ENCODE measurements around the gene TBC1D10A. TPM values are rescaled to one million over a fixed set of nuclear protein-coding genes. Genes with fewer than 3 reads are reported as not detected.

TBC1D10A gene
- total RNA-seq, 4 donors from 2014 or later, result 18.4 to 25.9 (median 20.8) TPM

DNA sequence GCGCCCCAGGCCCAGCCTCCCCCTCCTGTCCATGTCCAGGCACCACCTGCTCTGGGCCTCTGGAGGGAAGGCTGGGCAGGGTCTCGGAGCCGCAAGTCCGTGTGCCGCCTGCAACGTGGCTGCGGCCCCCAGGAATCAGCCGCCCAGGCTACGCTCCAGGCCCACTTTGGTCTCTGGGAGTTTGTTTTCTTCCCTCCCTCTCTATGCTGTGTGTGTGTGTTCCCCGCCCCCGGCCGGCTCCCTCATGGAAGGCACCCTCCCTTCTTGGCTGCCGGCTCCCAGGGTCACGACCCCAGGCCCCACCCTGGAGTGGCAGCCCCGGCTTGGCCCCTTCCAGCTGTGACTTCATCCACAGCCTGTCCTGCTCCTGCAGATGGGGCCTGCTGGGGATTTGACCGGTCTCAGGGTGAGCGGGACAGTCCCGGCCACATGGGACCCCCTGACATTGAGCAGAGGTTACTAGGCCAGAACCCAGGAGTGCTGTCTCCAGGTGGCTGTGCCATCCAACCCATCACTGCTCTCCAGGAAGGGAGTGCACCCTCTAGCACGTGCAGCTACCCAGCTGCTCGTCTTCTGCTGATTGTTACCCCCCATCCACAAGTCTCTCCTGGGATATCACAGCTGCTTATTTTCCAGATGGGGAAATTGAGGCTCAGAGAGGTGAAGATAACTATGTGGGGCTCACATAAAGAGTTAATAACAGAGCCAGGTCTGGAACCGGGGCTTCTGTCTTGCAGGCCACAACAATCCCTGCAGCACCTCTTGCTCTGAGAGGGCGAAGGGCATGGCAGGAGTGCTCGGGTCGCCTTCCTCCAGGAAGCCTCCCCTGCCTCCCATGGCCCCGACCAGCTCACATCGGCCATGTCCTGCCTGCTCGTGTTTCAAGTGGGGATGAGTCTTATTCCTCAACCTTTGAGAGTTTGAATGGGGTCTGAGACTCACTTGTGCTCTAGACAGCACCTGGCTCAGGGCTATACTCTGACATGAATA, 77.4 kb downstream of the TBC1D10A start:
- no peak overlapping the region for H3K4me3 ChIP-seq
- peak overlapping the region in 1 of 4 donors; percentile 1 for H3K27ac ChIP-seq
- TF ChIP-seq, protein P1, sequence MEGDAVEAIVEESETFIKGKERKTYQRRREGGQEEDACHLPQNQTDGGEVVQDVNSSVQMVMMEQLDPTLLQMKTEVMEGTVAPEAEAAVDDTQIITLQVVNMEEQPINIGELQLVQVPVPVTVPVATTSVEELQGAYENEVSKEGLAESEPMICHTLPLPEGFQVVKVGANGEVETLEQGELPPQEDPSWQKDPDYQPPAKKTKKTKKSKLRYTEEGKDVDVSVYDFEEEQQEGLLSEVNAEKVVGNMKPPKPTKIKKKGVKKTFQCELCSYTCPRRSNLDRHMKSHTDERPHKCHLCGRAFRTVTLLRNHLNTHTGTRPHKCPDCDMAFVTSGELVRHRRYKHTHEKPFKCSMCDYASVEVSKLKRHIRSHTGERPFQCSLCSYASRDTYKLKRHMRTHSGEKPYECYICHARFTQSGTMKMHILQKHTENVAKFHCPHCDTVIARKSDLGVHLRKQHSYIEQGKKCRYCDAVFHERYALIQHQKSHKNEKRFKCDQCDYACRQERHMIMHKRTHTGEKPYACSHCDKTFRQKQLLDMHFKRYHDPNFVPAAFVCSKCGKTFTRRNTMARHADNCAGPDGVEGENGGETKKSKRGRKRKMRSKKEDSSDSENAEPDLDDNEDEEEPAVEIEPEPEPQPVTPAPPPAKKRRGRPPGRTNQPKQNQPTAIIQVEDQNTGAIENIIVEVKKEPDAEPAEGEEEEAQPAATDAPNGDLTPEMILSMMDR (IDR thresholded peaks at IDR 0.05), result no peak
- TF ChIP-seq POLR2A (IDR thresholded peaks at IDR 0.05), result no peak
- no peak for DNase-seq
- H3K9me3 ChIP-seq, result no peaks in the 10 kb centered on the region
- no peaks in the 10 kb centered on the region for H3K36me3 ChIP-seq
- no peaks in the 10 kb centered on the region for H3K27me3 ChIP-seq
- peaks cover 4 to 63% (median 6%) of the 10 kb centered on the region in 4 donors for H3K4me1 ChIP-seq

DNA sequence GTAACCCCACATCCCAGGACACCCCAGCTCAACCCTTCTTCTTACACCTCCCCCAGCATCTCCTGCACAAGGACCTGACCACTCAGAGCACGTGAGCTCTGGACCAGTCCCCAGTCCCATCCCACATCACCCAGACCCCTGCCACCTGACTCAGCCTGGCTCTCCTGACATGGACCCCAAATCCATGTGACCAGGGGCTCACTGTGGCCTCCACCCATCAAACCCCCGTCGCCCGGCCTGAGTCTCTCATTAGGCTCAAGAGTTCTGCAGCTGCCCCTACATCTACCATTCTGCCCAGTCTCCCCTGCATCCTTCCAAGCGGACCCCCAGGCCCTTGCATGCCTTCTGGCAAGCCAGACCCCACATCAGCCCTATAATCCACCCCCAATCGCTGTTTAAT, 78.3 kb downstream of the TBC1D10A start:
- Histone ChIP-seq H3K27me3 (no peaks in the 10 kb centered on the region), H3K36me3 (no peaks in the 10 kb centered on the region)
- no peak for DNase-seq

DNA sequence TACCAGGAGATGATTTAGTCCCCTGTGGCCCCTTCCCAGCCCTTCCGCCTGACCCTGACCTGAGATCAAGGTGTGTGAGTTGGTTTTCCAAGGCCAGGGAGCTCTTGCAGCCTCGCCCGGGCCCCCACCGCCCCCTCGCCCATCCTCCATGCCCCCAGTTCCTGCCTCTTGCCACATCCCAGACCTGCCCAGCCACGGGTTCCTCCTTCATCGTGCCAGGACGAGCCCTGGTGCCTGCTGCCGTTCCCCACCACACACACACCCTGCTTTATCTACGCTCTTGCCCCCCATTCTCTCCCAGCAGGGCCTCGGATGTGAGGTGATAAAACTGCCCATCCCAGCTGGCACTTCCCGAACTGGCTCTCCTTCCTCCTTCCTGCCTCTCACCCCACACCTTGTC, 78.8 kb downstream of the TBC1D10A start:
- TF ChIP-seq POLR2A (IDR thresholded peaks at IDR 0.05), result no peak
- TF ChIP-seq, protein P1 (IDR thresholded peaks at IDR 0.05), result no peak
- Histone ChIP-seq H3K27me3 (no peaks in the 10 kb centered on the region), H3K4me1 (peaks cover 2 to 50% (median 5%) of the 10 kb centered on the region in 4 donors), H3K4me3 (peak overlapping the region in 1 of 4 donors; percentile 62), H3K9me3 (no peaks in the 10 kb centered on the region), H3K36me3 (no peaks in the 10 kb centered on the region), H3K27ac (peak overlapping the region in 3 of 4 donors; percentile 63 to 75 (median 72))
- no peak for DNase-seq

More for the DNA sequence above, 78.3 kb downstream of the TBC1D10A start:
- Histone ChIP-seq H3K4me3 (no peak overlapping the region), H3K9me3 (no peaks in the 10 kb centered on the region), H3K4me1 (peaks cover 3 to 55% (median 5%) of the 10 kb centered on the region in 4 donors), H3K27ac (peak overlapping the region in 2 of 4 donors; percentile 1 to 30)
- no peak for TF ChIP-seq POLR2A (IDR thresholded peaks at IDR 0.05)
- TF ChIP-seq, protein P1 (IDR thresholded peaks at IDR 0.05), result no peak

DNA sequence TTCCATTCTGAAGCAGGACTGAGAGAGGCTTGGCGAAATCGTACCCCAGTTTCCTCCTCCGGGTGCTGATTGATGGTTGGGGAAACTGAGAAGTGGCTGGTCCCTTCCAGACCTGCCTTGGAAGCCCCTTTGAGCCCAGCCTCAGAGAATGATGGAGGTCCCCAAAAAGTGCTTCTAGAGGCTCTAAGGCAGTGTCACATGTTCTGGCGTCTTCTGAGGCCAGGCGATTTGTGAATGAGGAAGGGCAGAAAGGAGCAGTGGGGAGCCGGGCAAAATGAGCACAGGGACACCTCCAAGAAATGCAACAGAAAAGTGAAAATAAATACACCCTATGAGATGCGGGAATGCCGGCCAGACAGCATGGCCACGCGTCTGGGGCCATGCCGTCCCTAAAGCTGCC, 79.2 kb downstream of the TBC1D10A start:
- Histone ChIP-seq H3K36me3 (no peaks in the 10 kb centered on the region), H3K27ac (peak overlapping the region in 3 of 4 donors; percentile 63 to 75 (median 72)), H3K27me3 (no peaks in the 10 kb centered on the region), H3K4me1 (peaks cover 2 to 46% (median 5%) of the 10 kb centered on the region in 4 donors), H3K9me3 (no peaks in the 10 kb centered on the region), H3K4me3 (peak overlapping the region in 2 of 4 donors; percentile 62)
- no peak for TF ChIP-seq POLR2A (IDR thresholded peaks at IDR 0.05)
- TF ChIP-seq, protein P1 (IDR thresholded peaks at IDR 0.05), result no peak
- DNase-seq, result no peak

DNA sequence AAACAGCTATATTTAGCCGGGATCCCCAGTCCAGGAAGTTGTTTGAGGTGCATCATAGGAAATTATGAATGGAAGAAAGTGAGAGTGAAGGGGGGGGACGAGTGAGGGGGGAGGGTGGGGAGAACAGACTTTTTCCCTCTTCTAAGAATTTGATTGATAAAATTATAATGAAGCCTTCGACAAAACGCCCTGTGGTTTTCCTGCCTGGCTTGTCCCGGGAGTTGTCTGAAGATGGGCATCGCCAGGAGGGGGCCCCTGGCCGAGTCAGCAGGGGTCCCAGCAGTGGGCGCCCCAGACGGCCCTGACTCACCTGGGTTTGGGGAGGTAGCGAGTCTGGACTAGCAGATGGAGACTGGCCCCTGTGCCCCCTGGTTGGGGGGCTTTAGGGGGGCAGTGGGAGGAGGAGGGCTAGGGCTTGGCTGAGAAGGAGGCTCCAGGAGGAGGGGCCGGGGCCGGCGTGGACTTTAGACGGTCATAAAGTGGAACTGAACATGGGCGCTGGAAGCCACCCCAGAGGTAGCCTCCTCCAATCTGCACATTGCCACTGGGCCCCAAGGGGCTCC, 79.8 kb downstream of the TBC1D10A start:
- H3K27me3 ChIP-seq, result no peaks in the 10 kb centered on the region
- H3K4me3 ChIP-seq, result peak overlapping the region; percentile 38 to 62 (median 50)
- H3K4me1 ChIP-seq, result peaks cover 2 to 39% (median 5%) of the 10 kb centered on the region in 4 donors
- peaks cover 0 to 4% (median 0%) of the 10 kb centered on the region in 3 donors for H3K36me3 ChIP-seq
- peak overlapping the region; percentile 27 to 75 (median 68) for H3K27ac ChIP-seq
- TF ChIP-seq, protein P1 (IDR thresholded peaks at IDR 0.05), result peak in 1 of 6 experiments; percentile 33
- no peak for TF ChIP-seq POLR2A (IDR thresholded peaks at IDR 0.05)
- peak in 2 of 3 donors; percentile 83 to 86 for DNase-seq
- H3K9me3 ChIP-seq, result no peaks in the 10 kb centered on the region

Measured in Peyer's patch (tissue), 4 donors.